KOPT-K1 (cell line): ENCODE measurements around the gene MAFF.

ENCODE experiments used
- H3K27ac ChIP-seq: fragments of 200-600 bp; sonication (generic); 2 replicates; pipeline ENCODE4 v1.5.1; 2016; ENCODE audit warnings: antibody characterized with exemption, mild to moderate bottlenecking, low read depth, low read length; ENCODE audit not compliant: poor library complexity, severe bottlenecking
- H3K36me3 ChIP-seq: fragments of 200-600 bp; sonication (generic); 2 replicates; pipeline ENCODE4 v1.5.1; 2017; ENCODE audit warnings: antibody characterized with exemption, mild to moderate bottlenecking, low read length, moderate library complexity; ENCODE audit not compliant: insufficient read depth
- H3K9me3 ChIP-seq: fragments of 200-600 bp; sonication (generic); 2 replicates; pipeline ENCODE4 v1.5.1; 2017; ENCODE audit warnings: antibody characterized with exemption, low read length, mild to moderate bottlenecking; ENCODE audit not compliant: insufficient read depth, poor library complexity, severe bottlenecking

The MAFF gene

GRCh38 chr22:38238519-38239071 is 36.8 kb downstream of the MAFF start:
- Histone ChIP-seq H3K27ac (no peak overlapping the region), H3K36me3 (peaks cover 25% of the 10 kb centered on the region; the same call in 1 of the 2 replicates), H3K9me3 (no peaks in the 10 kb centered on the region)

GRCh38 chr22:38239101-38239761 is 37.4 kb downstream of the MAFF start:
- Histone ChIP-seq H3K36me3 (peaks cover 24% of the 10 kb centered on the region; the same call in 1 of the 2 replicates), H3K27ac (no peak overlapping the region), H3K9me3 (no peaks in the 10 kb centered on the region)

GRCh38 chr22:38240734-38241252 is 39.0 kb downstream of the MAFF start:
- Histone ChIP-seq H3K27ac (no peak overlapping the region), H3K36me3 (peaks cover 17% of the 10 kb centered on the region; the same call in 1 of the 2 replicates), H3K9me3 (no peaks in the 10 kb centered on the region)

GRCh38 chr22:38243007-38243765 is 41.4 kb downstream of the MAFF start:
- no peaks in the 10 kb centered on the region for H3K9me3 ChIP-seq
- H3K27ac ChIP-seq: no peak overlapping the region
- peaks cover 28% of the 10 kb centered on the region; the same call in 1 of the 2 replicates for H3K36me3 ChIP-seq

GRCh38 chr22:38244106-38244505 is 42.3 kb downstream of the MAFF start:
- H3K36me3 ChIP-seq: peaks cover 28% of the 10 kb centered on the region; the same call in 1 of the 2 replicates
- H3K9me3 ChIP-seq: no peaks in the 10 kb centered on the region
- no peak overlapping the region for H3K27ac ChIP-seq

GRCh38 chr22:38246046-38246658 is 44.4 kb downstream of the MAFF start:
- Histone ChIP-seq H3K27ac (no peak overlapping the region), H3K9me3 (no peaks in the 10 kb centered on the region), H3K36me3 (peaks cover 28% of the 10 kb centered on the region; the same call in 1 of the 2 replicates)

GRCh38 chr22:38246692-38247091 is 44.9 kb downstream of the MAFF start:
- Histone ChIP-seq H3K36me3 (peaks cover 28% of the 10 kb centered on the region; the same call in 1 of the 2 replicates), H3K9me3 (no peaks in the 10 kb centered on the region), H3K27ac (no peak overlapping the region)

- H3K27ac ChIP-seq: no peak overlapping the region
- no peaks in the 10 kb centered on the region for H3K9me3 ChIP-seq
- H3K36me3 ChIP-seq: peaks cover 28% of the 10 kb centered on the region; the same call in 1 of the 2 replicates
Observed at GRCh38 chr22:38247713-38248112, 45.9 kb downstream of the MAFF start.

- H3K27ac ChIP-seq: no peak overlapping the region
- H3K9me3 ChIP-seq: no peaks in the 10 kb centered on the region
- peaks cover 28% of the 10 kb centered on the region; the same call in 1 of the 2 replicates for H3K36me3 ChIP-seq
Observed at GRCh38 chr22:38248280-38248679, 46.5 kb downstream of the MAFF start.

GRCh38 chr22:38249301-38249700 is 47.5 kb downstream of the MAFF start:
- H3K27ac ChIP-seq: no peak overlapping the region

GRCh38 chr22:38249803-38250642 is 48.2 kb downstream of the MAFF start:
- Histone ChIP-seq H3K27ac (no peak overlapping the region), H3K36me3 (peaks cover 17% of the 10 kb centered on the region; the same call in 1 of the 2 replicates), H3K9me3 (no peaks in the 10 kb centered on the region)

More at GRCh38 chr22:38249301-38249700, 47.5 kb downstream of the MAFF start:
- Histone ChIP-seq H3K36me3 (peaks cover 23% of the 10 kb centered on the region; the same call in 1 of the 2 replicates), H3K9me3 (no peaks in the 10 kb centered on the region)

- Histone ChIP-seq H3K9me3 (no peaks in the 10 kb centered on the region), H3K27ac (no peak overlapping the region), H3K36me3 (peaks cover 15% of the 10 kb centered on the region; the same call in 1 of the 2 replicates)
Observed at GRCh38 chr22:38250643-38251340, 49.0 kb downstream of the MAFF start.

- H3K27ac ChIP-seq: no peak overlapping the region
- H3K9me3 ChIP-seq: no peaks in the 10 kb centered on the region
- H3K36me3 ChIP-seq: peaks cover 10% of the 10 kb centered on the region; the same call in 1 of the 2 replicates
Observed at GRCh38 chr22:38251341-38251692, 49.5 kb downstream of the MAFF start.

- H3K27ac ChIP-seq: no peak overlapping the region
- H3K36me3 ChIP-seq: no peaks in the 10 kb centered on the region
- H3K9me3 ChIP-seq: no peaks in the 10 kb centered on the region
Observed at GRCh38 chr22:38255697-38256096, 53.9 kb downstream of the MAFF start.
